A549 treated with ZK216348 at 1 μM for 4 hours (cell line): ENCODE results near the gene LIPI. TPM values are rescaled to one million over a fixed set of nuclear protein-coding genes. Genes with fewer than 3 reads are reported as not detected.

Experiments
- total RNA-seq: library from RNA; stranded (reverse); fragments of 200-300 nt; extraction: Qiagen RNA extraction; gene quantifications from 5 replicates; pipeline ENCODE4 v1.2.3, GENCODE V29; 2022; ENCODE audit warnings: low read depth

Gene LIPI
- not detected in 5 replicates for total RNA-seq

DNA sequence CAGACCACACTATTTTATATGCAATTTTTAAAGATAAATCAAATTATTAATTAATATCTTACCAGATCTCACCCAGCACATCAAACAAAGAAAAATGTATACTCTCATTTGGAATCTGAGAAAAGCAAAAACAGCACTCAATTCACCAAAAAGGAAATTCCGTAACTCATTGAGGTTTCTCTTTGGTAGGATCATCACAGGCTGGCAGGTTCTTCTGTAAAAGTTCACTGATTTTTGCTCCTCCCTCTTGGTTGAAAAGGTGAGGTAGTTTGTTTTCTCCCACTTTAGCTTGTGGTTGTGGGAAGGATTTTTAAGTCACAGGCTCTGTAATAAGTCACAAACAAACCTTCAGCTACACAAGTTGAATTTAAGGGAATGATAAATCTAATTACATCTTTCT lies at the start of gene LIPI:
Gene LIPI (minus strand): TSS at position 218 of the 400 bp plus-strand sequence. CDS start 110 bp downstream, at position 108.

DNA sequence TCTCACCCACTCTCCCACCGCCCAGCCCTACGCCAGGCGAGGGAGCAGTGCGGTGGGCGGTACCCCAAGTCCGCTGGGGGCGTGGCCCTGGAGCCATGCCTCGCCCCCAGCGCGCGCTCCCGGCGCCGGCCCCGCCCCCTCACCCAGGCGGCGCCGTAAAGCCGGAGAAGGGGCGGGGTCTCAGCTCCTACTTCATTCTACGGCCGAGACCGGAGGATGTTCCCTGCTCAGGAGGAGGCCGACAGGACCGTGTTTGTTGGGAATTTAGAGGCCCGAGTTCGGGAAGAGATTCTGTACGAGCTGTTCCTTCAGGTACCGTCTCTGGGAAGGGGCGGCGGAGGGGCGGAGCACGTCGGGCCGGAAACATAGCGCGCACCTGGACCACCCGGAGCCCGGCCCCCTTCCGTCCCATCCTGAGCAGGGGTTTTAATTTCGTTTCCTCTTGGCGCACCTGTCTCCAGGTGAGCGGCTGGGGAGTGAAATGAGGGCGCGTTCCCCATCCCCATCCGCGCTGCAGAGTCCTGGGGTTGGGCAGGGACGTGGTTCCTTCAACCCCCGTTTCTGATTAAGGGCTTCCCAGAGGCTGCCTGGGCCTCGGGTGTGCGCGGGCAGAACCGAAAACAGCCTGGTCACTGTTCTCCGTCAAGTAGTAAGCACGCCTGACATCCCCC lies 5.4 kb upstream of the LIPI start, which contains the start of gene RBM11:
Gene RBM11 (plus strand): TSS at position 187 of the 671 bp plus-strand sequence. CDS start 30 bp downstream, at position 217.

Other genes with a start within 250 kb of the LIPI start
- gene RBM11, start 5.2 kb upstream of the LIPI start, total RNA-seq: not detected in 5 replicates
- gene HSPA13, start 172.2 kb upstream of the LIPI start, total RNA-seq: 8.4 to 18.3 TPM (median 15.1 TPM) in 5 replicates